ENCODE data around the gene PILRA. TPM values are rescaled to one million over a fixed set of nuclear protein-coding genes. Genes with fewer than 3 reads are reported as not detected.
"Not testable (repeated sequence)": the region's sequence is repeated elsewhere in the genome, so short reads cannot be mapped to it uniquely, and the experiment has no call there.

PILRA gene
- total RNA-seq, 1 donor from 2014 or later: not detected

DNA sequence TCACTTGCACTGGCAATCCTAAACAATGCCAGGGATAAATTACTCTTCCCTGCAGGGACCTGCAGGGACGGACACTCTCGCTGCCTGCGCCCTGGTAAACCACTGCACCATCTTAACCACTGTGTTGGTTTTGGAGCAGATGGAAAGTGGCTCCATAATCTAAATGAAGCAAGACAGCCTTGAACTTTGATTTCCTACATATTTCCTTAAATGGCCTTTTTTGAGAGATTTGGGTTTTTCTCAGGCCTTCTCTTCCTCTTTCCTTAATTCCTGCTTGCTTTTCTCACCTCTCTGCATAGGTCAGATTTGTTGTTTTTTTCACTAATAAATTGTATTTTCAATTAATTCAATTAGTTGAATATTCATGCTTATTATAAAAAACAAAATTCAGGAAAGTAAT lies 2.8 kb downstream of the PILRA start:
- H3K4me3 ChIP-seq (ENCODE audit: low read depth, low read length): no peak overlapping the region
- FAIRE-seq (no peak), DNase-seq (ENCODE audit: low read depth) (no peak)
- TF ChIP-seq, protein P1, sequence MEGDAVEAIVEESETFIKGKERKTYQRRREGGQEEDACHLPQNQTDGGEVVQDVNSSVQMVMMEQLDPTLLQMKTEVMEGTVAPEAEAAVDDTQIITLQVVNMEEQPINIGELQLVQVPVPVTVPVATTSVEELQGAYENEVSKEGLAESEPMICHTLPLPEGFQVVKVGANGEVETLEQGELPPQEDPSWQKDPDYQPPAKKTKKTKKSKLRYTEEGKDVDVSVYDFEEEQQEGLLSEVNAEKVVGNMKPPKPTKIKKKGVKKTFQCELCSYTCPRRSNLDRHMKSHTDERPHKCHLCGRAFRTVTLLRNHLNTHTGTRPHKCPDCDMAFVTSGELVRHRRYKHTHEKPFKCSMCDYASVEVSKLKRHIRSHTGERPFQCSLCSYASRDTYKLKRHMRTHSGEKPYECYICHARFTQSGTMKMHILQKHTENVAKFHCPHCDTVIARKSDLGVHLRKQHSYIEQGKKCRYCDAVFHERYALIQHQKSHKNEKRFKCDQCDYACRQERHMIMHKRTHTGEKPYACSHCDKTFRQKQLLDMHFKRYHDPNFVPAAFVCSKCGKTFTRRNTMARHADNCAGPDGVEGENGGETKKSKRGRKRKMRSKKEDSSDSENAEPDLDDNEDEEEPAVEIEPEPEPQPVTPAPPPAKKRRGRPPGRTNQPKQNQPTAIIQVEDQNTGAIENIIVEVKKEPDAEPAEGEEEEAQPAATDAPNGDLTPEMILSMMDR (IDR thresholded peaks at IDR 0.05; ENCODE audit: insufficient read depth, low read length, severe bottlenecking): no peak
- H3K36me3 ChIP-seq (ENCODE audit: control insufficient read depth, insufficient read depth, low read length): no peaks in the 10 kb centered on the region
- H3K27me3 ChIP-seq (ENCODE audit: control insufficient read depth, insufficient read depth, low read length): no peaks in the 10 kb centered on the region

DNA sequence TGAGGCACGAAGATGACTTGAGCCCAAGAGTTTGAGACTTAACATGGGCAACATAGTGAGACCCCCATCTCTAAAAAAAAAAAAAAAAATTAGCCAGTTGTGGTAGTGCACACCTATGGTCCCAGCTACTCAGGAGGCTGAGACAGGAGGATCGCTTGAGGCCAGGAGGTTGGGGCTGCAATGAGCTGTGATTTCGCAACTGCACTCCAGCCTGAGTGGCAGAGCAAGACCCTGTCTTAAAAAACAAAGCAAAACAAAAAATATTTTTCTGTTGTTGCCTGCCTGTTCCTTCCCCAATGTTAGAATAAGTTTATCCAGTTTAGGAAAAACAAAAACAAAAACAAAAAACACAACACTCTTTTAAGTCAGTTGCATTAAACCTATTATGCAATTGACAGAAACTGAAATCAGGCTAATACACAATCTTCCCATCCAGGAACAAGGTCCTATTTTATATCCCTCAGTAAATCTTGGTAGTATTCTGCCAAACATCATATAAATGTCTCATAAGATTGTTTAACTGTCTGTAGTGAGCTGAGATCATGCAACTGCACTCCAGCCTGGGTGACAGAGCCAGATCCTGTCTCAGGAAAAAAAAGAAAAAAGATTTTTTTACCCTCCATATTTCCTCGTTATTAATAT lies 4.9 kb downstream of the PILRA start:
- H3K27me3 ChIP-seq (ENCODE audit: control insufficient read depth, insufficient read depth, low read length): peaks cover 1% of the 10 kb centered on the region
- DNase-seq (ENCODE audit: low read depth): no peak
- no peak for FAIRE-seq

DNA sequence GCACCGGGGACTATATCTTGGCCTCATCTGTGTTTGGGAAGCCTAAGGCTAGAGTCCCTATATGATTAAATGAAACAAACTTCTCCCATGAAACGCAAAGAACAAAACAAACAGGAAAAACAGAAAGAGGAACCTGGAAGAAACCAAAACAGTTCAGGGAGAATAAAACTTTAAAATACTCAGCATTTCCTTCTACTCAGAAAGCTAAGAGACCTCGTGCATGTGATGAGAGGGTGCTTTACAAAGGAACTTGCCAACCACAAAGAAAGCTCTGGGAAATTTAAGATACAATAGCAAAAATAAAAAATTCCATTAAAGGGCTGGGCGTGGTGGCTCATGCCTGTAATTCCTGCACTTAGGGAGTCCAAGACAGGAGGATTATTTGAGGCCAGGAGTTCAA lies 6.9 kb downstream of the PILRA start:
- Histone ChIP-seq H3K4me3 (ENCODE audit: low read depth, low read length) (no peak overlapping the region), H3K27me3 (ENCODE audit: control insufficient read depth, insufficient read depth, low read length) (peaks cover 1% of the 10 kb centered on the region), H3K36me3 (ENCODE audit: control insufficient read depth, insufficient read depth, low read length) (no peaks in the 10 kb centered on the region)
- FAIRE-seq: no peak
- no peak for DNase-seq (ENCODE audit: low read depth)
- TF ChIP-seq, protein P1 (IDR thresholded peaks at IDR 0.05; ENCODE audit: insufficient read depth, low read length, severe bottlenecking): no peak

More for the DNA sequence above, 4.9 kb downstream of the PILRA start:
- Histone ChIP-seq H3K36me3 (ENCODE audit: control insufficient read depth, insufficient read depth, low read length) (no peaks in the 10 kb centered on the region), H3K4me3 (ENCODE audit: low read depth, low read length) (no peak overlapping the region)
- TF ChIP-seq, protein P1 (IDR thresholded peaks at IDR 0.05; ENCODE audit: insufficient read depth, low read length, severe bottlenecking): no peak

DNA sequence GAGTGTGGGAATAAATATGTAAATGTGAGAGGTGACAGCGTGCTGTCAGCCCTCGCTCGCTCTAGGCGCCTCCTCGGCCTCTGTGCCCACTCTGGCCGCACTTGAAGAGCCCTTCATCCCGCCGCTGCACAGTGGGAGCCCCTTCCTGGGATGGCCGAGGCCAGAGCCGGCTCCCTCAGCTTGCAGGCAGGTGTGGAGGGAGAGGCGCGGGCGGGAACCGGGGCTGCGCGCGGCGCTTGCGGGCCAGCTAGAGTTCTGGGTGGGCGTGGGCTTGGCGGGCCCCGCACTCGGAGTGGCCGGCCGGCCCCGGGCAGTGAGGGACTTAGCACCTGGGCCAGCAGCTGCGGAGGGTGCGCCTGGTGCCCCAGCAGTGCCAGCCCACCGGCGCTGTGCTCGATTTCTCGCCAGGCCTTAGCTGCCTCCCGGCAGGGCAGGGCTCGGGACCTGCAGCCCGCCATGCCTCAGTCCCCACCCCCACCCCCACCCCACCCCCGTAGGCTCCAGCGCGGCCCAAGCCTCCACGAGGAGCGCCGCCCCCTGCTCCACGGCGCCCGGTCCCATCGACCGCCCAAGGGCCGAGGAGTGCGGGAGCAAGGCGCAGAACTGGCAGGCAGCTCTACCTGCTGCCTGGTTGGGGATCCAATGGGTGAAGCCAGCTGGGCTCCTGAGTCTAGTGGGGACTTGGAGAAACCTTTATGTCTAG lies 8.4 kb downstream of the PILRA start:
- not testable (repeated sequence) for FAIRE-seq

DNA sequence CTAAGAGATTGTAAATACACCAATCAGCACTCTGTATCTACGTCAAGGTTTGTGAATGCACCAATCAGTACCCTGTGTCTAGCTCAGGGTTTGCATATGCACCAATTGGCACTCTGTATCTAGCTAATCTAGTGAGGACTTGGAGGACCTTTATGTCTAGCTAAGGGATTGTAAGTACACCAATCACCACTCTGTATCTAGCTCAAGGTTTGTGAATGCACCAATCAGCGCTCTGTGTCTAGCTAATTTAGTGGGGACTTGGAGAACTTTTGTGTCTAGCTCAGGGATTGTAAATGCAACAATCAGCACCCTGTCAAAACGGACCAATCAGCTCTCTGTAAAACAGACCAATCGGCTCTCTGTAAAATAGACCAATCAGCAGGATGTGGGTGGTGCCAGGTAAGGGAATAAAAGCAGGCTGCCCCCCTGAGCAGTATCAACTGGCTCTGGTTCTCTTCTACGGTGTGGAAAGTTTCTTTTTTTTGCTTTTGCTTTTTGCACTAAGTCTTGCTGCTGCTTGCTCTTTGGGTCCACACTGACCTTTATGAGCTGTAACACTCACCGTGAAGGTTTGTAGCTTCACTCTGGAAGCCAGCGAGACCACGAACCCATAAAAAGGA lies 9.1 kb downstream of the PILRA start:
- not testable (repeated sequence) for H3K36me3 ChIP-seq (ENCODE audit: control insufficient read depth, insufficient read depth, low read length); DNase-seq (ENCODE audit: low read depth); H3K27me3 ChIP-seq (ENCODE audit: control insufficient read depth, insufficient read depth, low read length); H3K4me3 ChIP-seq (ENCODE audit: low read depth, low read length)
- FAIRE-seq: peak; percentile 95

More for the DNA sequence above, 8.4 kb downstream of the PILRA start:
- H3K4me3 ChIP-seq (ENCODE audit: low read depth, low read length); H3K36me3 ChIP-seq (ENCODE audit: control insufficient read depth, insufficient read depth, low read length); H3K27me3 ChIP-seq (ENCODE audit: control insufficient read depth, insufficient read depth, low read length); DNase-seq (ENCODE audit: low read depth): not testable (repeated sequence)

DNA sequence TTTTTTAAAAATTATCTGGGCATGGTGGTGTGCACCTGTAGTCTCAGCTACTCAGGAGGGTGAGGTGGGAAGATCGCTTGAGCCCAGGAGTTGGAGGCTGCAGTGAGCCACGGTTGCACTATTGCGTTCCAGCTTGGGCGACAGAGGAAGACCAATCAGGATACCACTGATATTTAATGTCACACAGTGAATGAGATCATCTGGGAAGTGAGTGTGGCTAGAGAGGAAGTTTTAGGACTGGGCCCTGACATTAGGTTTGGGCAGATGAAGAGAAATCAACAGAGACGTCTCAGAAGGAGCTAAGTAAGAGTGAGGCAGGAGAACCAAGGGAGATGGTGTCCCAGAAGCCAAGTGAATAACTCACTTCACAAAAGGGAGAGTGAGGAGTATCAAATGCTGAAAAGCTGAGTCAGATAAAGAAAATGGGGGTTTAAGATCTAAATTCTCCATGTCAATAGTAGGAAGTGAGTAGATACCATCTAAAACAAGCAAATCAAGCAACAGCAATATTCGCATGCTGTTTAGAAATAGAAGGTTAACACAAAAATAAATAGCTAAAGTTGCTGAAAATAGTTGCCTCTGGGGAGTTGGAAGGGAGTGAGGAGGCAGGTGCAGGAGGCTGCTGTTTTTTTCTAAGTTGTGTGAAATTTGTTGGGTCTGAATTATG lies 11.5 kb downstream of the PILRA start:
- H3K27me3 ChIP-seq (ENCODE audit: control insufficient read depth, insufficient read depth, low read length): peaks cover 1% of the 10 kb centered on the region
- no peaks in the 10 kb centered on the region for H3K36me3 ChIP-seq (ENCODE audit: control insufficient read depth, insufficient read depth, low read length)
- H3K4me3 ChIP-seq (ENCODE audit: low read depth, low read length): no peak overlapping the region
- FAIRE-seq (no peak), DNase-seq (ENCODE audit: low read depth) (no peak)
- TF ChIP-seq, protein P1 (IDR thresholded peaks at IDR 0.05; ENCODE audit: insufficient read depth, low read length, severe bottlenecking): no peak
